M059J (cell line): Measurements from ENCODE around the gene NAPA. TPM values are rescaled to one million over a fixed set of nuclear protein-coding genes. Genes with fewer than 3 reads are reported as not detected.

Experiments
- DNase-seq: peaks from one replicate; pipeline ENCODE4 v3.0.0-alpha.2; 2012; ENCODE audit warnings: low read depth
- total RNA-seq: library from RNA; depleted of rRNA; stranded (reverse); fragments of >200 nt; shearing (Covaris generic); gene quantifications from 2 replicates; pipeline ENCODE4 v1.2.3, GENCODE V29; 2014

The NAPA gene
- total RNA-seq, 1 experiment from 2014 or later, result 211 TPM

DNA sequence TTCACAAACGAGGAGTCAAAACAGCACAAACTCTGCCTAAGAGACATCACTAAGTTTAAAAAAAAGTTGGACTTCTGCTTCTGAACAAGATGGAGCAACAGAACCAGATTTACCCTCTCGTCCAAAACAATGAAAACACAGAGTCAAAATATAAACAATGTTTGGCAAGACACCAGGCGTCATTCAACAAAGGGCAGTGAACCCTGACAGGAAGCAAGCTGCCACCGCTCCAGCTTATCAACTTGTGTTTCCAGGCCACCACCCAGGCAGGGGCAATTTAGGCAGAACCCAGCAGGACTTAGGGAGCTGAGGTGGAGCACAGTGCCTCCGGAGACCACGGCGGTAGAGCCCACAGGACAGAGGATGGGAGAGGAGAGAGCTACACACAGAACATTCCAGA lies 8.6 kb upstream of the NAPA start:
- peak; percentile 35 for DNase-seq

GRCh38 chr19:47521473-47522180 lies 6.8 kb upstream of the NAPA start:
- DNase-seq, result no peak

GRCh38 chr19:47520839-47521238 lies 6.0 kb upstream of the NAPA start:
- DNase-seq, result no peak

- DNase-seq, result no peak
Observed at GRCh38 chr19:47520343-47520806, 5.5 kb upstream of the NAPA start.

- no peak for DNase-seq
Observed at GRCh38 chr19:47518854-47519253, 4.0 kb upstream of the NAPA start.

DNA sequence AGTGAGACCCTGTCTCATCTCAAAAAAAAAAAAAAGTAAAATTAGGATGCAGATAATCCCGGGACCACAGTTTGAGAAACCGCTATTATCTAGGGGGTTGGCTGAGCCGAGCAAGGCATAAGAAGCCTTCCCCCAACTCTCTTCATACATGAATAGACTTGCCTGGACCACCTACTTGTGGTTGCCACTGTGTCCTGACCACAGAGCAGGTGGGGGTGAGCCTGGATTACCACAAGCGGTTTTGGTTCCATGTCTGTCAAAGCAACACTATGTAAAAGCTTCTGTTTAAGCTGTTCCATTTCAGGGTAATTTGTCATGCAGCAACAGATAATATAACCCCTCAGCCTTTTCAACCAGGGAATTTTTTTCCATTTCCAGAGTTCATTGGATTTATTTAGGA lies 3.3 kb upstream of the NAPA start:
- no peak for DNase-seq

GRCh38 chr19:47514151-47514868 lies 553 bp downstream of the NAPA start:
- DNase-seq, result no peak

GRCh38 chr19:47512948-47513319 lies 1.9 kb downstream of the NAPA start:
- DNase-seq, result no peak

DNA sequence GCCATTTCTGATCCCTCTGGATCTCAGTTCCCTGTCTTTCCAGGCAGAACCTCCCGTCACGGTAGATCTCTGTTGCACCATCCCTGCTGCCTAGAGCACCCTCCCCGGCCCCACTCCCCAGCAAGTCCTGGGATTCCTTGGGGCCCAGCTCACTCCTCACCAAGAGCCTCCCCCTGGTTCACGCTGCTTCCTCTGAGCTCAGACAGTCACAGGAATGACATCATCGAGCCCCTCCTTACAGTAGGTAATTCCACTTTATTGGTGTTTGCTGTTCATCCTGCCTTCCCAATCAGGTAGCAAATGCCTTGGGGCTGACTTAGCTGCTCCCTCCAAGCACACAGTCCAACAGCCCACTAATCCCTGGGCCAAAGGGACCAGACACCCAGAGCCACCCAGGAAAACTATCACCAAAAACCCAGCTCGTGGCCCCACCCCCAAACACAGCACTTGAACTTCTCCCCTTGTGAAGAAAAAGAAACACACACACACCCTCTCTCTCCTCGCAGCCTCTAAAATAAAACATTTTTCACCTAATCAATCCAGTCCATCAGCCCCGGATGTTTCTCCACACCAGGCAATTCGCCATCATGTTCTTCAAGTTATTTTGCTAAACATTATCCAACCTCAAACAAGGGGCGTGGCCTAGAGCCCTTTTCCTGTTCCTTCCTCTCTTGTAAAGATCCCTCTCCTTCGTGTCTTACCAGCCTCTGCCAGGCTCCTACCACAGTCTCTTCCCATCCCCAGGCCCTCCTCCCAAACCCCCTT lies 2.5 kb downstream of the NAPA start:
- DNase-seq, result peak; percentile 49

- DNase-seq, result no peak
Observed at GRCh38 chr19:47511681-47512080, 3.2 kb downstream of the NAPA start.

GRCh38 chr19:47511128-47511517 lies 3.7 kb downstream of the NAPA start:
- no peak for DNase-seq

- no peak for DNase-seq
Observed at GRCh38 chr19:47510516-47511127, 4.2 kb downstream of the NAPA start.

DNA sequence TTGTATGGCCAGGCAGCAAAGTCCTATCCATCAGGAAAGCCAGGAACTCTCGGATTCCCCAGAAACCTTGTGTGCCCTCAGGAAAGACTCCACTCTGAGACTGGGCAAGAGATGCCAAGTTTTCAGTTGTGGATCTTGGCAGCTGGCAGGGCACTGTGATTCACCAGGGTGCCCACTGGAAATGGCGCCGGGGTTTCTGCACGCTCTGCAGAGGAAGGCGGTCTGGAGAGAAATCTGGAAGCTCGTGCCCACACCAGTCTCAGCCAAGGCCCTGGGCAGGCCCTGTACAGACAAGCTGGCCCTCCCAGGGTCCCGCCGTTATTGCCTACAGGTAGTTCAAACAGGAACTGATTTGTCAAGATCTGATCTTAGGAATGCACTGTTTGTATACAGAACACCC lies 4.9 kb downstream of the NAPA start:
- peak; percentile 85 for DNase-seq

DNA sequence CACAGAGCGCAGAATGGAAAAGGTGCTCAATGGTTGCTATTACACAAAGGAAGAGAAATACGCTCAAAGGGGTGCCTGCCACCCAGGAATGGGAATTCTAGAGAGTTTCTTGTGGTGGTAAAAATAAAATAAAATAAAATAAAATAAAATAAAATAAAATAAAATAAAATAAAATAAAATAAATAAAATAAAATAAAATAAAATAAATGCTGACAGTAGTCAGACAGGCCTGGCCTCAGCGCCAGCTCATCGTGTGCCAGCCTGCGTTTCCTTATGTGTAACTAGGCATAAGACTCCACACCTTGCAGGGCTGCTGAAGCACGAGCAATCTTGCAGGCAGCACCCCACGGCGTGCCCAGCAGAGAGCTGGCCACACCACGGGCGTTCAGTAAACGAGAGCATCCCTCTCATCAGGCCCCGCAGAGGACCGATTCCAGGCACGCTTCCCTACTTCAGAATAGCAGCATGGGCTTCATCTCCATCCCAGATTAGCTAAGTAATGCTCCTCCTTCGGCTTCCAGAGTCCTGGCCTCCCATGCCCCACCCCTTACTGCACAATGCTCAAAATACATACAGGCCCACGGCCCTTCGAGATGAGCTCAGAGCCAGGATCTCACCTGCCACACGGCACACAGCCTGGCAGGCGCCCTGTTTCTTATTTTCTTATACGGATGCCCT lies 5.6 kb downstream of the NAPA start:
- no peak for DNase-seq

- DNase-seq, result no peak
Observed at GRCh38 chr19:47508721-47509120, 6.1 kb downstream of the NAPA start.

- DNase-seq, result no peak
Observed at GRCh38 chr19:47507924-47508553, 6.8 kb downstream of the NAPA start.

GRCh38 chr19:47507012-47507411 lies 7.9 kb downstream of the NAPA start:
- DNase-seq, result no peak

DNA sequence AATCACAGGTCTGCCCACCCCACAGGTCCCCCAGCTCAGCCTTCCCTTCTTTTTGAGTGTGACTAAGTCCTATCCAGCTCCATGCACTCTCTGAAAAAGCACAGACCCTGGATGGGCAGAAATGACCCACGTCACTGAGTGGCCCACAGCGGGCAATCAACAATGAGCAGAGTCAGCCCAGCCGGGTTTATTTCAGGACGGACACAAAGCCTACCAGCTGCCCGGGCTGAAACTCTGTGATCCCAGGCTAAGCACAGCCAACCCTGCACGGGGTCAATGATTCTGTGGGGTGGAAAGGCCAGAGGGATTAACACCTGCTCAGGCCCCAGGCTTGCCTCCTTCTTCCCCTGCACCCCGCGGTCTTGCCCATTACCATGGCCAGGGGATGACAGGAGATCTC lies 8.4 kb downstream of the NAPA start:
- no peak for DNase-seq

DNA sequence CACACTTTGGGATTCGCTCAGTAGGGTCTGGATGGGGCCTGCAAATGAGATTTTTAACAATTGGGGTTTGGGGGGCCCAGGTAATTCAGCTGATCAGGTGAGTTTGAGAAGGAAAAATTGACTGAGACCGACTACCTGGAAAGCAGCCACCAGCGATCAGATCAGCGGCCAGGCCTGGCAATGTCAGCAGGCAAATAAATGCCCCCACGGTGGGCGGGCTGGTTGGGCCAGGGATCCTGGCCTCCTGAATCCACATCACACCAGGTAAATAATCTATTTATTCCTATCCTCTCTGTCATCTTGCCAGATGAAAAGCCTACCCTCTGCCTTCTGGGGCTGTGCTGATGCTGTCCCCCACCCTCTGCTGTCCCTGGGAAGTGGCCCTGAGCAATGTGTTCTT lies 9.4 kb downstream of the NAPA start:
- no peak for DNase-seq

GRCh38 chr19:47503826-47504150 lies 11.1 kb downstream of the NAPA start:
- DNase-seq, result no peak

DNA sequence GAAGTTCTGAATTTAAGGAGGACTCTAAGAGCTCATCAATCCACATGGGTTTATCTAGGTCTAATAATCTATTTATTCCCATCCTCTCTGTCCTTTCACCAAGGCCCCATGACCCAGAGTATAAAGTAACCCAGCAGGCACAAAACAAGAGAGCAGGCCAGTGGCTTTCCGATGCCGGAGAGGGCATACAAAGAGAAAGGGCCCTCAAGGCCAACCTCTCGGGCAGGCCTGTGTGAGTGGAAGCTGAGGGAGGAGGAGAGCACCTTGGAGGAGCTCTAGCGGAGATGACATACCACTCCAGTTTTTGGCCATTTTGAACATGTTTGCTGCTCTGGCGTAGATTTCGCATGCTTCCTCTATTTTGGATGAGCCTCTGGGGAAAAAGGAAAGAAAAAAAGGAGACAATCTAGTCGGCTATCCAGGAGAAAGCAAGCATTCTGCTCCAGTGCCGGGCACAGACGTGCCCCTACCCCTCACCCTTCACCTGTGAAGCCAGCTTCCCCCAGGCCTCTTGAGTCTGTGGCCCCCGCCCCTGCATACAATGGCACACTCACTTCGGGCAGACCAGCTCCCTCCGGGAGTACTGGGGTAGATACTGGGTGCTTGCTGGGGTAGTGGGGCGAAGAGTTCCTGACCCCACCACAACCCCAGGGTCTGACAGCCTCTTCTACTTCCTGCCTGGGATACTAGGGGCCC lies 11.6 kb downstream of the NAPA start:
- no peak for DNase-seq
